Cardiac muscle cell (in vitro differentiated cells and primary cell): ENCODE data around the gene INSIG1. TPM values are rescaled to one million over a fixed set of nuclear protein-coding genes. Genes with fewer than 3 reads are reported as not detected.

Experiments used
- DNase-seq, 2 donors: peaks; one replicate each; pipeline versions ENCODE4 v3.0.0 to v3.0.0-alpha.2; 2010 to 2017; ENCODE audit warnings: low read depth in 1 of 2, low spot score in 1 of 2
- H3K27ac ChIP-seq: fragments of 200-600 bp; sonication (generic); 2 replicates; pipeline ENCODE4 v1.5.1; 2016
- H3K27me3 ChIP-seq: fragments of 200-600 bp; sonication (generic); 2 replicates; pipeline ENCODE4 v1.6.0; 2016; ENCODE audit warnings: control low read depth
- H3K36me3 ChIP-seq: fragments of 200-600 bp; sonication (generic); 2 replicates; pipeline ENCODE4 v1.5.1; 2016; ENCODE audit warnings: control low read depth
- H3K4me1 ChIP-seq: fragments of 200-600 bp; sonication (generic); 2 replicates; pipeline ENCODE4 v1.8.1; 2017; ENCODE audit warnings: low read depth, mild to moderate bottlenecking, mixed run types
- H3K4me3 ChIP-seq: fragments of 200-600 bp; sonication (generic); 2 replicates; pipeline ENCODE4 v1.5.1; 2016; ENCODE audit warnings: mild to moderate bottlenecking
- H3K9me3 ChIP-seq: fragments of 200-600 bp; sonication (generic); 2 replicates; pipeline ENCODE4 v1.5.1; 2017; ENCODE audit warnings: low read depth, mild to moderate bottlenecking, control low read depth
- polyA plus RNA-seq: library from polyadenylated mRNA; unstranded; fragments of >200 nt; fragmentation: Nextera tagmentation; extraction: Ambion mirVana; gene quantifications from 2 replicates; pipeline ENCODE4 v1.2.1, GENCODE V29; 2016
- total RNA-seq: library from RNA; depleted of rRNA; stranded (reverse); fragments of >200 nt; gene quantifications from 2 replicates; pipeline ENCODE4 v1.2.3, GENCODE V29; 2016
- TF ChIP-seq, protein P1 (sequence below): IDR thresholded peaks from 2 replicates; pipeline ENCODE4 v1.5.1; 2012; ENCODE audit warnings: low read depth, mild to moderate bottlenecking, low read length

Gene INSIG1
- total and polyA plus RNA-seq, 2 experiments from 2014 or later = 76.3 to 103 TPM

DNA sequence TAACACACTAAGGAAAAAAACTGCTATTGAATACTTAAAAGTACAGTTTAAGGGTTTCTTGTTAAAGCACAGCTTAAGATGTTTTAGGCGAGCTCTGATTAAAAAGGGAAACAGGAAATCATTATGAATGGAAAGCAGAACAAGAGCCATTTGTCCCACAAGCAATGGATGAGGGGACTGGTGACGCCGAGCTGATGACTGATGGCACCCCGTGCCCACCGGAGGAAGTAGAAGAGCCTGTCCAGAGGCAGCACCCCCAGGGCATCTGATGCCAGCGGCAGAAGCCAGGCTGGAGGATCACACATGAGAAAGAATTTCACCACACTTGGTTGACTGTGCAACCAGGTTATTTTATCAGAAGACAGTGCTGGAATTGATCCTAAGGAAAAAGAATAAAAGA is 15.0 kb upstream of the INSIG1 start:
- no peaks in the 10 kb centered on the region for H3K4me1 ChIP-seq
- no peaks in the 10 kb centered on the region for H3K9me3 ChIP-seq
- H3K27me3 ChIP-seq = no peaks in the 10 kb centered on the region
- TF ChIP-seq, protein P1, sequence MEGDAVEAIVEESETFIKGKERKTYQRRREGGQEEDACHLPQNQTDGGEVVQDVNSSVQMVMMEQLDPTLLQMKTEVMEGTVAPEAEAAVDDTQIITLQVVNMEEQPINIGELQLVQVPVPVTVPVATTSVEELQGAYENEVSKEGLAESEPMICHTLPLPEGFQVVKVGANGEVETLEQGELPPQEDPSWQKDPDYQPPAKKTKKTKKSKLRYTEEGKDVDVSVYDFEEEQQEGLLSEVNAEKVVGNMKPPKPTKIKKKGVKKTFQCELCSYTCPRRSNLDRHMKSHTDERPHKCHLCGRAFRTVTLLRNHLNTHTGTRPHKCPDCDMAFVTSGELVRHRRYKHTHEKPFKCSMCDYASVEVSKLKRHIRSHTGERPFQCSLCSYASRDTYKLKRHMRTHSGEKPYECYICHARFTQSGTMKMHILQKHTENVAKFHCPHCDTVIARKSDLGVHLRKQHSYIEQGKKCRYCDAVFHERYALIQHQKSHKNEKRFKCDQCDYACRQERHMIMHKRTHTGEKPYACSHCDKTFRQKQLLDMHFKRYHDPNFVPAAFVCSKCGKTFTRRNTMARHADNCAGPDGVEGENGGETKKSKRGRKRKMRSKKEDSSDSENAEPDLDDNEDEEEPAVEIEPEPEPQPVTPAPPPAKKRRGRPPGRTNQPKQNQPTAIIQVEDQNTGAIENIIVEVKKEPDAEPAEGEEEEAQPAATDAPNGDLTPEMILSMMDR = no peak
- no peaks in the 10 kb centered on the region for H3K36me3 ChIP-seq
- no peak for DNase-seq
- no peak overlapping the region for H3K27ac ChIP-seq
- no peak overlapping the region for H3K4me3 ChIP-seq

DNA sequence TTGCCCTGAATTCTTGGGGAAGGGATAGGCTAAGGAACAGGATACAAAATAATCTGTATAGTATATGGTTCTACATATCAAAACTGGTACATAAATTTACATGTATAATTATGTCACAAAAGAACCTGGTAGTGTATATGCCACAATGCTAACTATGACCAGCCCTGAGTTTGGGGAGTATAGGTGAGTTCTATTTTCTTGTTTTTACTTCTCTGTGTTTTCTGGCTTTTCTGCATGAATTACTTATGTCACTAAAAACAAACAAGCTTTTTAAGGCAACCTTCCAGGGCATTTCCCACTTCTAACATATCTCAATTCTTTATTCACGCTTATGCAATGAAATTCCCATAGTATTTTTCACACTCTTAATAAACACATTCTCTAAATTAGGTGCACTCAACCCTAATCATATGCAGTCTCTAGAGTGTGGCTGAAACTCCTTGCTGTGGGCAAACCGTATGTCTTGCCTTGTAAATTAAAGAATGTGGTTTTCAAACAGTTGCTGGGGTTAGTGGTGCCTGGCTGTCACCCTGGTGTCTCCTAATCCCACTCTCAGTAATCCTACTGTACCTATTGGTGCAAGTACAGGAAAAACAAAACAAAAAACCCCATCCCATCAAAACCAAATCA is 14.0 kb upstream of the INSIG1 start:
- no peaks in the 10 kb centered on the region for H3K36me3 ChIP-seq
- H3K4me1 ChIP-seq = no peaks in the 10 kb centered on the region
- no peak overlapping the region for H3K4me3 ChIP-seq
- no peaks in the 10 kb centered on the region for H3K27me3 ChIP-seq
- no peak overlapping the region for H3K27ac ChIP-seq
- DNase-seq = no peak
- TF ChIP-seq, protein P1 = no peak
- no peaks in the 10 kb centered on the region for H3K9me3 ChIP-seq

DNA sequence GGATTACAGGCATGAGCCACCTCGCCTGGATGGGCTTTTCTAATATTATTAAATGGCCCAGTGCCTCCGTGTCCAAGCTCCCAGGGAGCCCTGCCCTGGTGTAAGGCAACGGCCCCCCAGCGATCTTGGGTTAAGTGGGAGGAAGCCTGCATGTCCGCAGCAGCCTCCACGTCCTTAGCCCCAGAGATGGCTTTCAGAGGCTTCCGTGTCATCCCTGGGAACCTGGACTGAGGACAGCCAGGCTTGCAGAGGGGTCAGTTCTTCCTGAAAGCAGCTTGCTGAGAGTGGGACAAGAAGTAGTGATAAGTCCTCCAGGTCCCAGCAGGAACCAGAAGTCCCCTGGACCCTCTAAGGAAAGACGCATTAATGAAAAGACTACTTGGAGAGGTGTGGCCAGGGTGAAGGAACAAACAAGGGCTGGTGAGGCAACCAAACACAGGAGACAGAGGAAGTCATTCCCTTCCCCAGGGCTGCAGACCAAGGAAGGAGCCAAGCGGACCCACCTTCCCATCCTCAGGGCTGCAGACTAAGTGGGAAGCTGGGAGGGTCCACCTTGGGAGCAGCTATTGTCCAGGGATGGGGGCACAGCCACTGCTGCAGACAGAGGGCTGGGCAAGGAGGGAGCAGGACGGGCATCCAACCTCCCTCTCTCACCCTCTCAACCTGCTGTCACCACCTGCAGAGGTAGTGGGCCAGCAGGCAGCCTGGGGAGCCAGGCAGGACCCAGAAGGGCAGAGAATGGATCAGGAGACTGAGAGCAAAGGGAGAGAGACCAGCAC is 13.0 kb upstream of the INSIG1 start:
- no peaks in the 10 kb centered on the region for H3K9me3 ChIP-seq
- no peak overlapping the region for H3K4me3 ChIP-seq
- no peaks in the 10 kb centered on the region for H3K4me1 ChIP-seq
- TF ChIP-seq, protein P1 = no peak
- no peaks in the 10 kb centered on the region for H3K36me3 ChIP-seq
- H3K27me3 ChIP-seq = no peaks in the 10 kb centered on the region
- H3K27ac ChIP-seq = no peak overlapping the region
- DNase-seq = no peak

DNA sequence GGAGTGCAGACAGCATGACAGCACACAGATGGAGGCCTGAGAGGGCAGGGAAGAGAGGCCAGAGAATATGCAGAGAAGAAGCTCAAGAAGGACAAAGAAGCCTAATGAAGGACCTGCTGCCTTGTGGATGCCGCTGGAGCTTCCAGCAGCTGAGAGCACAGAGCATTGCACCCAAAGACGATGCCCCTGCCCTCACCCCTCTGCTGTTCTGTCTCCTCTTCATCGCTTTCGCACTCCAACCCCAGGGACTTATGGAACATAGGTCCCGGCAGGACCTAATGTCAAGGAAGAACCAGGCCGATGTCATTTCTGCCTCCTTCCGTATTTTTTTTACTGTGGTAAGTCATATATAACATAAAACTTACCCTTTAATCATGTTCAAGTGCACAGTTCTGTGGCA is 12.3 kb upstream of the INSIG1 start:
- DNase-seq = no peak
- Histone ChIP-seq H3K27ac (no peak overlapping the region), H3K4me1 (no peaks in the 10 kb centered on the region), H3K4me3 (no peak overlapping the region), H3K27me3 (no peaks in the 10 kb centered on the region), H3K36me3 (no peaks in the 10 kb centered on the region), H3K9me3 (no peaks in the 10 kb centered on the region)
- TF ChIP-seq, protein P1 = no peak

DNA sequence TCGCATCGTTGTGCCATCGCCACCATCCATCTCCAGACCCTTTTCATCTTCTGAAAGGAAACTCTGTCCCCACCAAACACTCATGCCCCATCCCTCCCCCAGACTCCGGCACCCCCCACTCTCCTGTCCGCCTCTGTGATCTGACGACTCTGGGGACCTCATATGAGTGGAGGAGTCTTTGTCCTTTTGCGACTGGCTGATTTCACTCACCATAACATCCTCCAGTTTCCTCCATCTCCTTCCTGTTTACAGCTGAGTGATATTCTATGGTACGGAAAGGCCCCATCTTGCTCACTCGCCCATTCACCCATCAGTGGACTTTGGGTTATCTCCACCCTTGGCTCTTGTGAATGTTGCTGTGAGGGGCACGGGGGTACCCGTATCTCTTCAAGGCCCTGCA is 11.8 kb upstream of the INSIG1 start:
- no peak for DNase-seq
- TF ChIP-seq, protein P1 = no peak
- Histone ChIP-seq H3K4me3 (no peak overlapping the region), H3K9me3 (no peaks in the 10 kb centered on the region), H3K36me3 (no peaks in the 10 kb centered on the region), H3K27ac (no peak overlapping the region), H3K4me1 (no peaks in the 10 kb centered on the region), H3K27me3 (no peaks in the 10 kb centered on the region)
